Measurements from ENCODE around the gene CDC14A.

- TF ChIP-seq MYC (IDR thresholded peaks at IDR 0.05; ENCODE audit: low read depth, low read length), result no peak
- TF ChIP-seq CTCF (IDR thresholded peaks at IDR 0.05; ENCODE audit: extremely low read depth in 1 of 2, insufficient read depth in 1 of 2, low read depth in 1 of 2, low read length in 2 of 2), result no peak
- no peak for TF ChIP-seq POLR2A (IDR thresholded peaks at IDR 0.05; ENCODE audit: low read depth, low read length)
- no peak for TF ChIP-seq EZH2 (IDR thresholded peaks at IDR 0.05; ENCODE audit: borderline replicate concordance, low read depth, low read length, severe bottlenecking)
- TF ChIP-seq FOS (IDR thresholded peaks at IDR 0.05; ENCODE audit: borderline replicate concordance, insufficient read depth, low read length), result no peak
- TF ChIP-seq POLR2AphosphoS5 (IDR thresholded peaks at IDR 0.05; ENCODE audit: insufficient read depth, low read depth, low read length), result no peak
- no peak for TF ChIP-seq MAX (IDR thresholded peaks at IDR 0.05; ENCODE audit: insufficient read depth, insufficient read length)
These were observed 9.3 kb downstream of the CDC14A start for GRCh38 chr1:100361511-100362089.

Data from endothelial cell of umbilical vein (primary cell).